Parietal lobe (tissue), 2 donors: ENCODE measurements around the gene TAGLN2. TPM values are rescaled to one million over a fixed set of nuclear protein-coding genes. Genes with fewer than 3 reads are reported as not detected.

Source experiments
- small RNA-seq: library from RNA; depleted of rRNA; stranded (forward); fragments of <200 nt; gene quantifications from one replicate; pipeline ENCODE3, GENCODE V24; 2014; ENCODE audit warnings: low replicate concordance
- total RNA-seq: library from RNA; depleted of rRNA; stranded (reverse); fragments of >200 nt; gene quantifications from one replicate; pipeline ENCODE4 v1.2.3, GENCODE V29; 2014

The TAGLN2 gene
- total RNA-seq = 16.9 TPM

GRCh38 chr1:159924791-159925718, at the start of gene TAGLN2:
Gene TAGLN2 (minus strand): TSS chr1:159925507. CDS start chr1:159920509, 4,998 bp downstream.

DNA sequence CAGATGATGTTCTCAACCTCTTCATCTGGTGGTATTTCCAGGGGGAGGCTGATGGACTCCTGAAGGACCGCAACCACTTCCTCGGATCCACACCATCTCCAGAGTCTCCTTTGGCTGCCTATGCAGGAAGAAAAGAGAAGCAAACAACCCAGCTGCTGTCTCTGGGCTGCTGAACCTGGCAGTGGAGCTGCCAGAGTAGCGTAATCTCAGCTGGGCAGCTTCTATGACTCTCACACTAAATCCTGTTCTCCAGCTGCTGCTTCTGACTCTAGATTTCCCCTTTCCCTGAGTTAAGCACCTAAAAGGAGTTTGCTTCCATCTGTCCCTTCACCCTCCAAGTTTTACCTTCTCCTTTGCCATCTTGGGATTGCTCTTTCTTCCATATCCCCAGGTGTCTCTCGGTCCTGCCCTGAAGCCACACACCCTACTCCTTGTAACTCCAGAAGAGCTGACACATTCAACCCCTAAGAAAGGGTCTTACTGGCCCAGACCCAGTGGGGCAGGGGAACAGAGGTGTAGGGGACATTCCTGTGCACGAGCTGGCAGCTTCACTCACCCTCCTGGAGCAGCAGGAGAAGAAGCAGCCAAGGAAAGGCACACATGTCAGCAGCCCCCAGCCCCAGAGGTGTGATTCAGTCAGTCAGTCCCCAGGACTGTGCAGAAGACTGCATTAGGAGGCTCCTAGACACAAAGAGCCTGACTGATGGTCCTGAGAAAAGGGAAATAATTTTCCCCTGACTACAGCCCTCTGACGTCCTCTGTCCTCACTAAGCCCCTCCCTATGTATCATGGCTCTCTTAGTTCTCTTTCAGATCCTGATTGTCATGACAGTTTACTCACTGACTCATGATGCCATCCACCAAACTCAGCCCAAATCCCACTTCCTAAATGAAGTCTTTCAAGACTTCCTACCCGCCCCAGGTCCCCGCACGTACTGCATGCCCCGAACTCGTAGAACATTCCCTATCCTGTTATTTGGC, 28.5 kb upstream of the TAGLN2 start, which contains the start of gene SLAMF9:
SLAMF9 (minus strand) TSS at position 702 of the 980 bp plus-strand sequence; CDS start at position 602, 100 bp downstream.

GRCh38 chr1:159945483-159946241, 20.4 kb upstream of the TAGLN2 start, which contains the start of gene IGSF9:
Gene IGSF9 (minus strand): TSS chr1:159945613. CDS start chr1:159943454, 2,159 bp downstream.

GRCh38 chr1:159900086-159900680, 25.1 kb downstream of the TAGLN2 start, which contains the start of gene CFAP45:
Gene CFAP45 (minus strand): TSS chr1:159900165. CDS start chr1:159900098, 67 bp downstream.

Small RNA genes lying within 50 kb of the gene (small RNA-seq; reads per million reads assigned to genes)
- not detected for gene MIR4259

Other genes with a start within 250 kb of the TAGLN2 start
- not detected for gene CRP, start 210.9 kb downstream of the TAGLN2 start, total RNA-seq
- gene DUSP23, start 144.5 kb downstream of the TAGLN2 start, total RNA-seq = 16.0 TPM
- not detected for gene FCRL6, start 123.1 kb downstream of the TAGLN2 start, total RNA-seq
- not detected for gene SLAMF8, start 98.6 kb downstream of the TAGLN2 start, total RNA-seq
- 0.31 TPM for gene VSIG8, start 62.9 kb downstream of the TAGLN2 start, total RNA-seq
- 0.63 TPM for gene CFAP45, start 25.3 kb downstream of the TAGLN2 start, total RNA-seq
- gene IGSF9, start 20.1 kb upstream of the TAGLN2 start, total RNA-seq = 10.6 TPM
- not detected for gene SLAMF9, start 28.7 kb upstream of the TAGLN2 start, total RNA-seq
- gene PIGM, start 106.5 kb upstream of the TAGLN2 start, total RNA-seq = 9.7 TPM
- 3.4 TPM for gene KCNJ10, start 144.7 kb upstream of the TAGLN2 start, total RNA-seq
- 14.7 TPM for gene KCNJ9, start 156.0 kb upstream of the TAGLN2 start, total RNA-seq
- 54.8 TPM for gene IGSF8, start 173.1 kb upstream of the TAGLN2 start, total RNA-seq
- 61.7 TPM for gene ATP1A2, start 190.3 kb upstream of the TAGLN2 start, total RNA-seq
- gene ATP1A4, start 226.1 kb upstream of the TAGLN2 start, total RNA-seq = 0.31 TPM